ENCODE measurements around the gene PINK1.

Gene PINK1

GRCh38 chr1:20693623-20694022 lies 60.4 kb downstream of the PINK1 start:
- Histone ChIP-seq H3K9ac (ENCODE audit: insufficient read length) (no peak overlapping the region), H3K4me3 (no peak overlapping the region), H3K36me3 (ENCODE audit: insufficient read depth, low read length) (no peaks in the 10 kb centered on the region), H3K27ac (no peak overlapping the region), H3K9me3 (ENCODE audit: low read depth, low read length) (no peaks in the 10 kb centered on the region)
- no peak for DNase-seq (ENCODE audit: low read depth, low spot score)
- TF ChIP-seq EZH2 (IDR thresholded peaks at IDR 0.05) = no peak
- TF ChIP-seq POLR2AphosphoS5 (IDR thresholded peaks at IDR 0.05; ENCODE audit: borderline replicate concordance, low read depth, low read length) = no peak
- TF ChIP-seq FOXP2 (optimal IDR thresholded peaks at IDR 0.05; ENCODE audit: control extremely low read depth, extremely low read length, insufficient read depth) = no peak

DNA sequence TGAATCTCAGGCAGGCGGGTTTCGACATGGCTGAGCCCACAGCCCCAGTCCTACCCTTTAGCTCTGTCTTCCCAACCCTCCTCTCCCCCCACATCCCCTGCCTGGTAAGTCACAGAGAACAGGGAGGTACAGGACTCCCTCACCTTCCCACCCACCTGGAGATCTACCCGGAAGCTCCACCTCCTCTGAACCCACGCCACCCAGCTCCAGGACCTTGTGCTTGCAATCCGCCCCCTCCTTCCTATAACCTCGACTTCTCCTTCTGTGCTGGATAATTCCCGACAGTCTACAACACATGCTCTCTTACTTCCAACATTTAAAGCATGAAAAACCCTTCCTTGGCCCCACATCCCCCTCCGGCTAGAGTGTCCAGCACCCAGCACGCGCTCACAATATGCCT lies 62.3 kb downstream of the PINK1 start:
- no peak for DNase-seq (ENCODE audit: low read depth, low spot score)
- no peaks in the 10 kb centered on the region for H3K9me3 ChIP-seq (ENCODE audit: low read depth, low read length)
- no peak for TF ChIP-seq POLR2AphosphoS5 (IDR thresholded peaks at IDR 0.05; ENCODE audit: borderline replicate concordance, low read depth, low read length)
- no peak for TF ChIP-seq FOXP2 (optimal IDR thresholded peaks at IDR 0.05; ENCODE audit: control extremely low read depth, extremely low read length, insufficient read depth)
- TF ChIP-seq EZH2 (IDR thresholded peaks at IDR 0.05) = no peak
- H3K36me3 ChIP-seq (ENCODE audit: insufficient read depth, low read length) = no peaks in the 10 kb centered on the region
- H3K4me3 ChIP-seq = no peak overlapping the region
- H3K9ac ChIP-seq (ENCODE audit: insufficient read length) = no peak overlapping the region
- H3K27ac ChIP-seq = no peak overlapping the region

- H3K27ac ChIP-seq = no peak overlapping the region
Measured at GRCh38 chr1:20696397-20697333, 63.4 kb downstream of the PINK1 start.

GRCh38 chr1:20697563-20697962 lies 64.3 kb downstream of the PINK1 start:
- Histone ChIP-seq H3K27ac (no peak overlapping the region), H3K4me3 (no peak overlapping the region), H3K9me3 (ENCODE audit: low read depth, low read length) (no peaks in the 10 kb centered on the region), H3K36me3 (ENCODE audit: insufficient read depth, low read length) (no peaks in the 10 kb centered on the region), H3K9ac (ENCODE audit: insufficient read length) (no peak overlapping the region)
- no peak for DNase-seq (ENCODE audit: low read depth, low spot score)
- TF ChIP-seq FOXP2 (optimal IDR thresholded peaks at IDR 0.05; ENCODE audit: control extremely low read depth, extremely low read length, insufficient read depth) (no peak), EZH2 (IDR thresholded peaks at IDR 0.05) (no peak), POLR2AphosphoS5 (IDR thresholded peaks at IDR 0.05; ENCODE audit: borderline replicate concordance, low read depth, low read length) (no peak)

More at GRCh38 chr1:20696397-20697333, 63.4 kb downstream of the PINK1 start:
- Histone ChIP-seq H3K9me3 (ENCODE audit: low read depth, low read length) (no peaks in the 10 kb centered on the region), H3K4me3 (peak overlapping the region; percentile 84), H3K9ac (ENCODE audit: insufficient read length) (peak overlapping the region; percentile 48), H3K36me3 (ENCODE audit: insufficient read depth, low read length) (no peaks in the 10 kb centered on the region)
- TF ChIP-seq FOXP2 (optimal IDR thresholded peaks at IDR 0.05; ENCODE audit: control extremely low read depth, extremely low read length, insufficient read depth) = peak; percentile 13
- TF ChIP-seq EZH2 (IDR thresholded peaks at IDR 0.05) = no peak
- TF ChIP-seq POLR2AphosphoS5 (IDR thresholded peaks at IDR 0.05; ENCODE audit: borderline replicate concordance, low read depth, low read length) = no peak
- DNase-seq (ENCODE audit: low read depth, low spot score) = peak; percentile 5

- no peak overlapping the region for H3K4me3 ChIP-seq
- no peak overlapping the region for H3K27ac ChIP-seq
- no peak for DNase-seq (ENCODE audit: low read depth, low spot score)
- no peak overlapping the region for H3K9ac ChIP-seq (ENCODE audit: insufficient read length)
- no peaks in the 10 kb centered on the region for H3K9me3 ChIP-seq (ENCODE audit: low read depth, low read length)
- H3K36me3 ChIP-seq (ENCODE audit: insufficient read depth, low read length) = no peaks in the 10 kb centered on the region
- TF ChIP-seq EZH2 (IDR thresholded peaks at IDR 0.05) = no peak
- no peak for TF ChIP-seq POLR2AphosphoS5 (IDR thresholded peaks at IDR 0.05; ENCODE audit: borderline replicate concordance, low read depth, low read length)
- TF ChIP-seq FOXP2 (optimal IDR thresholded peaks at IDR 0.05; ENCODE audit: control extremely low read depth, extremely low read length, insufficient read depth) = no peak
Measured at GRCh38 chr1:20698195-20698910, 65.1 kb downstream of the PINK1 start.

GRCh38 chr1:20699558-20699957 lies 66.3 kb downstream of the PINK1 start:
- DNase-seq (ENCODE audit: low read depth, low spot score) = no peak
- Histone ChIP-seq H3K36me3 (ENCODE audit: insufficient read depth, low read length) (no peaks in the 10 kb centered on the region), H3K9ac (ENCODE audit: insufficient read length) (no peak overlapping the region), H3K27ac (no peak overlapping the region), H3K9me3 (ENCODE audit: low read depth, low read length) (no peaks in the 10 kb centered on the region), H3K4me3 (no peak overlapping the region)
- TF ChIP-seq FOXP2 (optimal IDR thresholded peaks at IDR 0.05; ENCODE audit: control extremely low read depth, extremely low read length, insufficient read depth) = no peak
- no peak for TF ChIP-seq EZH2 (IDR thresholded peaks at IDR 0.05)
- TF ChIP-seq POLR2AphosphoS5 (IDR thresholded peaks at IDR 0.05; ENCODE audit: borderline replicate concordance, low read depth, low read length) = no peak

GRCh38 chr1:20700636-20701215 lies 67.5 kb downstream of the PINK1 start:
- Histone ChIP-seq H3K9ac (ENCODE audit: insufficient read length) (no peak overlapping the region), H3K9me3 (ENCODE audit: low read depth, low read length) (no peaks in the 10 kb centered on the region), H3K27ac (no peak overlapping the region), H3K4me3 (no peak overlapping the region), H3K36me3 (ENCODE audit: insufficient read depth, low read length) (no peaks in the 10 kb centered on the region)
- DNase-seq (ENCODE audit: low read depth, low spot score) = no peak
- TF ChIP-seq EZH2 (IDR thresholded peaks at IDR 0.05) (no peak), FOXP2 (optimal IDR thresholded peaks at IDR 0.05; ENCODE audit: control extremely low read depth, extremely low read length, insufficient read depth) (no peak), POLR2AphosphoS5 (IDR thresholded peaks at IDR 0.05; ENCODE audit: borderline replicate concordance, low read depth, low read length) (no peak)
